ENCODE measurements around the gene PRKCQ.
"Not testable (repeated sequence)": the region's sequence is repeated elsewhere in the genome, so short reads cannot be mapped to it uniquely, and the experiment has no call there.

The PRKCQ gene

GRCh38 chr10:6486309-6486708 is 93.8 kb downstream of the PRKCQ start:
- DNase-seq, result no peak

GRCh38 chr10:6482737-6483357 is 97.2 kb downstream of the PRKCQ start:
- no peak for DNase-seq

- no peak for DNase-seq
These were observed 101.4 kb downstream of the PRKCQ start for GRCh38 chr10:6478722-6479121.

DNA sequence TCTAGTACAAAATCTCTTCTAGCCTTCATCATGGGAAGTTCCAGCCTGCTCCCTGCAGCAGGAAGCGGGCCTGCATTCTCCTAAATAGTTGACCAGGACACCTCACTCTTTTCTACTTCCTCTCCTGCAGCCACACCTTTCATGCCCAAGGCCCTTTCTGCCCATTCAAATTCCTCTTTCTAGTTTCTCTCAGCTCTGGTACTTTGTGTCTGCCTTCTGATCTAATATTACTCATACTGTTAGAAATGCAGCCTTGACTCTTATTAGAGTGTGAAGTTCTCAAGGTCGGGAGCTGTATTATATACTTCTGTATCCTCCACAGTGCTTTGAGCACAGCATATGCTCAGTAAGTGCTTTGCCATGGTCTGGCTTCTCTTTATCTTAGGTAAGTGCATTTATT is 103.1 kb downstream of the PRKCQ start:
- no peak for DNase-seq

DNA sequence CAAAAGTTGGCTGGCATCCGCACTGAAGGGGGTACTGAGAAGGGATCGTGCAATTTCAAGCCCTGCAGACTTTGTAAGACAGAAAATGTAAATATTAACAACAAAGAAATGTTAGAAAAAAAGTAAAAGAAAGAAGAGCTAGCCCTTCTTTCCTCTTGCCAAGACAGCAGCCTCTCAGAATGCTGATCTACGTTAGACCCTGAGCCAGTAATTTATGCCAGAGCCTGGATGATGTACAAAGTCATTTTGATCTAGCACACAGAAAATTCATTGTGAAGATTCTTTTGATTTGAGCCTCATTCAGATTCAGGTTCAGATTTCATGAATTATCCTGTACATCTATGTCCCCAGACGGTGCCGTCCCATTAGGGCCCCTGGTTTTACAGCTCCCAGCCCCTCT is 105.2 kb downstream of the PRKCQ start:
- no peak for DNase-seq

DNA sequence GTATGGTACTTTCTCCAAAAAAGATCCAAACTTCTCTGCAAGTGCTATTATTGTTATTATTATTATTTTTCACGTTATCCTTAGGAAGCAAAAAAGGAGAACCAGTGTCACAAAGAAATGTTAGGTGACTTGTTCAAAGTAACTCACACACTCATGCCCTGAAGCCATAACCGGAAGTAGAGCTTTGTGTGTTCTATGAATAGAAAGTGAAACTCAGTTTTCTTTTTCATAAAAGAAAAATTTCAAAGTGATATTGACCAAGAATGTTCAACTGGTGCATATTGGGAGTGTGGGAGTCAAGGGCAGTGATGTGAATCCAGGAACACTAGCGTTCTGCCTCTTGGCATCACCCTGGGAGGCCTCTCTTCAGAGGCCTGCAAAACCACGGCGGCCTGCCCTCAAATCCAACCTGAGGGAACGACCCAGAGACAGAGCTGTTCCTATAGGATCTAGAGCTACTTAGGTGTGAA is 106.1 kb downstream of the PRKCQ start:
- DNase-seq, result no peak

- DNase-seq, result no peak
These were observed 106.6 kb downstream of the PRKCQ start for GRCh38 chr10:6473430-6473829.

DNA sequence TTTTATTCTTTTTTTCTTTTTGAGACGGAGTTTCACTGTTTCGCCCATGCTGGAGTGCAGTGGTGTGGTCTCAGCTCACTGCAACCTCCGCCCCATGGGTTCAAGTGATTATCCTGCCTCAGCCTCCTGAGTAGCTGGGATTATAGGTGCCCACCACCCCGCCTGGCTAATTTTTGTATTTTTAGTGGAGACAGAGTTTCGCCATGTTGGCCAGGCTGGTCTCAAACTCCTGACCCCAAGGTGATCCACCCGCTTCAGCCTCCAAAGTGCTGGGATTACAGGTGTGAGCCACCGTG is 107.4 kb downstream of the PRKCQ start:
- DNase-seq, result not testable (repeated sequence)

DNA sequence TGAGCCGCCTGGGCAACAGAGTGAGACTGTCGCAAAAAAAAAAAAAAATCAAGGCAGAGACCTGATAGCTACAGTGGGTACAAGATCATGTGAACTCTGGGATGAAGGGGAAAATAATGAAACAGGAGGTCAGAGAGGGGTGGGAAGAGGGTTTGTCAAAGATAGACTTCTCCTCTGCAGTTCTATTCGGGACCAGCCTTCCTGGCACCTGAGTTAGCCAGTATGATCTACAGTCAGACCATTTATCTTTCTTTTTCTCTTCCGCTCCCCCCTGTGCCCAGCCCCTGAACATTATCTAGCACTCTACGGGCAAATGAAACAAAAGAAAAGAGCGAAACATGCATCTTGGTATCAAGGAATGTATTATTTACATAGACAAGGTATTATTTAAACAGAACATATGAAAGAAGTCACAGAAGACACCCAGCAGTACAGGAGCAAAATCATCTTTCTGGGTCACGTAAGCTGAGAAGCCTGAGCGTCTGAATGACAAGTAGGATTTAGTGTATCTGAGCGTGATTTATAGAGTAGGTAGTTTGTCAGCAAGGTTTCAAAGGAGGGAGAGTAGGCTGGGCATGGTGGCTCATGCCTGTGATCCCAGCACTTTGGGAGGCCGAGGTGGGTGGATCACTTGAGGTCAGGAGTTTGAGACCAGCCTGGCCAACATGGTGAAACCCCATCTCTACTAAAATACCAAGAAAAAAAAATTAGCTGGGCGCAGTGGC is 109.0 kb downstream of the PRKCQ start:
- no peak for DNase-seq

GRCh38 chr10:6469661-6470060 is 110.4 kb downstream of the PRKCQ start:
- no peak for DNase-seq

GRCh38 chr10:6465854-6466601 is 114.0 kb downstream of the PRKCQ start:
- DNase-seq, result no peak

- no peak for DNase-seq
These were observed 114.6 kb downstream of the PRKCQ start for GRCh38 chr10:6465437-6465836.

DNA sequence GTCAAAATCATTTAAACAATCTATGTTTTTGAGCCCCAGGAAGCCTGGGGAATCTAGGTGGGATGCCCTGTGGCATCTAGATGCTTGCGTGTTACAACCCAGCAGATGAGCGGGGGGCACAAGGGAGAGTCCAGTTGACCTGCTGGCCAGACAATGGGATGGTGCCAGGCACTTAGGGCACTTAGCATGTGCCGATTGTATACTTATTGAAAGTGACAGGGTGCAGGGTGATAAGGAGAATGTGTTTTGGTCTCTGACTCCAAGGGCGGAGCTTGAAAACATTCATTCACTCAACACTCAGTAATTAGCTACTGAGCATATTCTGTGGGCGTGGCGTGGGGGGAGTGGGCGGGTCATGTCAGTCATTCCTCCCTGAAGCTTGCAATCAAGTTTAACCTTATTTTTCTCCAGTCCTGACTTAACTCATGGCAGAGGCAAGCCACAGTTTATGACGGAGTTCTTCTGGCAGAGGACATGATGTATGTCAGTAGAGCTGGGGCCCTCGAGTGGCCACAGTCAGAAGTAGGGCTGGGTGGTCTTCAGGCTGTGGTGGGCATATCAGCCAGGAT is 115.1 kb downstream of the PRKCQ start:
- no peak for DNase-seq

DNA sequence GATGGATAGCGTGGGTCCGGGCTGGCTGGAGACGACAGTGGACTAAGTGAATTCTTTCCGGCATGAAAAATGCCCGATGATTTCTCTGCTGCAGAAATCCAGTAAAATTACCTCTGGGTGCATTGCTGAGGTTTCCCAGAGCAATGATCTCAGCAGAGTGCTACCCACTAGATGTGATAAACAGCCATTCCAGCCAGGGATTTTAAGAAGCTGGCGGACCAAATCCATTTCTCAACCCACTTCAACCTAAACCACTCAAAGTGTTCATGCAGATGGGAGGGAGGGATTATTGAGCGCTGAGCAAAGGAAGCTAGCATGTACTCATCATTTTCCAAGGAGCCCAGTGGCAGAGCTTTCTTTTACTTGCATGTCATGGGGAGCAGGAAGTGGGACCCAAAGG is 116.7 kb downstream of the PRKCQ start:
- DNase-seq, result no peak

DNA sequence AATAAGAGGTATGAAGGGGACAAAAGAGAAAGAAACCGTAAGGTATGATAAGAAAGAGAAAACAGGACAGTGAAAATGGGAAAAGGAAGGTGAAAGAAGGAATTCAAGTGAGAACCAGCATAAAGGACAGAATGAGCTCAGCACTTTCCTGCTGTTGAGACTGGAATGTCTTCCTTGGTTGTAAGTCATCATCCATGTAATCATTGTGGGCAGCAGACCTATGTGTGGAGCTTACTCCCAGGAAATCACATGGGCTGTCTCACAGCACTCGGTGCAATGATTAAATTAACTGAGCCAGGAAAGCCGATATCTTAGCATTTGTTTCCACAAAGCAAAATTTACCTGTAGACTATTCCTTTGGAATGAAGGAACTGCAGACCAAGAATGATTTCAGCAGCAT is 118.1 kb downstream of the PRKCQ start:
- DNase-seq, result no peak

DNA sequence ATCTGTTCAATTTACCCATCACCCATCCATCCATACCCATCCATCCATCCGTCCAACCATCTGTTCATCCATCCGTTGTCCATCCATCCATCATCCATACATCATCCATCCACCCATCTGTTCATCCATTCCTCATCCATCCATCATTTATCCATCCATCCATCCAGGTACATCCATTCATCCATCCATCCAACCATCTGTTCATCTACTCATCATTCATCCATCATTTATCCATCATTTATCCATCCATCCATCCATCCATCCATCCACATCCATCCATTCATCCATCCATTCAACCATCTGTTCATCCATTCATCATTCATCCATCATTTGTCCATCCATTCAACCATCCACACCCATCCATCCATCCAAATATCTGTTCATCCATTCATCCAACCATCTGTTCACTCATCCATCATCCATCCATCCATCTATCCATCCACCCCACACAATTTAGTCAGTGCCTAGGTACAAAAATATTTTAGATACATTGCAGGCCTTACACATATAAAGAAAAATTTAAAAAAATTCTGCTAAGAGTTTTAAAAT is 119.1 kb downstream of the PRKCQ start:
- no peak for DNase-seq

DNA sequence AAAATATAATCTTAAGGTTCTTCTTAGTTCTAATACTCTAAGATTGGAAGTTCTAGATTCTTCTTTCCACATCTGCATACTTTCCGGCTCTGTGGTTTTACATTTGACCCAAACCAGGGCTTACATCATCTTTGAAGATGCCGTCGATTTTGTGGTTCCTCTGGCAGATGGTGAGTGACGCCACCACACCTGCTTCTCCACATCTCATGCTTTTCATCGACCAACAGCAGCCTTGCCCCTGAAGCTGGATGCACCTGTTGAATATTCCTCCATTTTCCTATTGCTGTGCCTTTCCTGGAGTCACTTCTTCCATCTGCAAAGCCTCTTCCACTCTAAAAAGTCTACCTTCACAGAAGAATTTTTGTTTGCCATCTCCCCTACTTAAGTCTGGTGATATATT is 121.3 kb downstream of the PRKCQ start:
- no peak for DNase-seq

- no peak for DNase-seq
These were observed 122.7 kb downstream of the PRKCQ start for GRCh38 chr10:6457376-6457775.

DNA sequence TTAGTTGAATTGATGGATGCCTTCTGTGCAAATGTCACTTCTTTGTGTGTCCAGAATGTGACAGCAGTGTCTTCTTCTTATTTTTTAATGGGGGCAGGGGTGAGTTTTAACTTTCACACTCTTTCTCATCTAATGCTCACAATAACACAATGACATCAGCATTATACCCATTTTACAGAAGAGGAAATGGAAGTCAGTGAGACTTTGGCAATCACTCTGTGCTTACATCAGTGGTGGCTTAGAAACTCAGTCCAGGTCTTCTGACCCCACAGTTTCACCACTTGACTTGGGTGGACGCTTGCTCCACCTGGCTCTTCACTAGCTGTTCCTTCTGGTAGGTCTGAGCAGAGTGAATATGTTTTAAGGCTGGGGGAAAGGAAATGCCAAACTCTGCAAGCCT is 124.0 kb downstream of the PRKCQ start:
- DNase-seq, result no peak

GRCh38 chr10:6455592-6455991 is 124.5 kb downstream of the PRKCQ start:
- DNase-seq, result no peak

DNA sequence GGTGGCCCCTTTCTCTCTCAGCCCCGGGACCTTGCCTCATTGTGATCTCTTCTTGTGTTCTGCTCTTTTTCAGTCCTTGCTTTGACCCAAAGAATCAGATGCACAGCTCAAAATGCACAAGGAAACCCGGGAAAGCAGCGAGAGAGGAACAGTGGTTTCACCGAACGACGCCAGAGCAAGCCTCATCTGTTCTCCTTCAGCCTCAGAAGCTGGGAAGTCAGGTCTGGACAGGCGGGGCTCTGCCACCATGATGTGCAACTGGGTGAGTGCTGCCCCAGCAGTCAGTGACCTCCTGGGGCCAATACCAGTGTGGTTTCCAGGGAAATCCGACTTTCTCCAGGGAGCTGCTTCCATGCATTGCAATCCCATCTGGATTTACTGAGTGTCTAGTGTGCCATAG is 133.4 kb downstream of the PRKCQ start:
- DNase-seq, result no peak

GRCh38 chr10:6445671-6446316 is 134.3 kb downstream of the PRKCQ start:
- DNase-seq, result no peak

DNA sequence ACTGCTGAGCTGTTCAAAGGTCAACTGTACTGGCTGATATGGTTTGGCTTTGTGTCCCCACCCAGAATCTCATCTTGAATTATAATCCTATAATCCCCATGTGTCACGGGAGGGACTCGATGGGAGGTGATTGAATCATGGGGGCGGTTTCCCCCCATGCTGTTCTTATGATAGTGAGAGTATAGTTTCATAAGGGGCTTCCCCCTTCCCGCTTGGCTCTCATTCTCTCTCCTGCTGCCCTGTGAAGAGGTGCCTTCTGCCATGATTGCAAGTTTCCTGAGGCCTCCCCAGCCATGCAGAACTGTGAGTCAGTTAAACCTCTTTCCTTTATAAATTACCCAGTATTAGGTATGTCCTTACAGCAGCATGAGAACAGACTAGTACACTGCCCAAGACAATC is 140.2 kb downstream of the PRKCQ start:
- not testable (repeated sequence) for DNase-seq

All from NCI-H1105 treated with DMSO at 0.1 percent for 48 hours (cell line).